H9 (cell line): Measurements from ENCODE around the gene MOB4. TPM values are rescaled to one million over a fixed set of nuclear protein-coding genes. Genes with fewer than 3 reads are reported as not detected.
"Not testable (repeated sequence)": the region's sequence is repeated elsewhere in the genome, so short reads cannot be mapped to it uniquely, and the experiment has no call there.

Experiments
- DNase-seq: peaks from one replicate; pipeline ENCODE4 v3.0.0-alpha.2; 2017
- H2AFZ ChIP-seq: one replicate; pipeline ENCODE4 v1.6.1; 2013; ENCODE audit warnings: mild to moderate bottlenecking, low read length, control low read depth, moderate library complexity
- H2AK5ac ChIP-seq: 2 replicates; pipeline ENCODE4 v1.6.1; 2013; ENCODE audit warnings: low read length, control low read depth, mixed read lengths; ENCODE audit not compliant: insufficient read length
- H2BK120ac ChIP-seq: one replicate; pipeline ENCODE4 v1.6.1; 2013; ENCODE audit warnings: low read depth, mild to moderate bottlenecking, low read length, control low read depth, inconsistent platforms; ENCODE audit not compliant: poor library complexity, severe bottlenecking
- H2BK12ac ChIP-seq: 2 replicates; pipeline ENCODE4 v1.6.1; 2013; ENCODE audit warnings: low read length, control low read depth, mixed read lengths, low read depth; ENCODE audit not compliant: insufficient read length
- H2BK15ac ChIP-seq: 2 replicates; pipeline ENCODE4 v1.6.1; 2013; ENCODE audit warnings: low read depth, low read length, control low read depth
- H2BK20ac ChIP-seq: one replicate; pipeline ENCODE4 v1.6.1; 2013; ENCODE audit warnings: low read depth, mild to moderate bottlenecking, low read length, control low read depth, inconsistent platforms; ENCODE audit not compliant: poor library complexity, severe bottlenecking
- H2BK5ac ChIP-seq: 2 replicates; pipeline ENCODE4 v1.6.1; 2013; ENCODE audit warnings: low read length, control low read depth, mixed read lengths; ENCODE audit not compliant: insufficient read length
- H3K14ac ChIP-seq: 2 replicates; pipeline ENCODE4 v1.6.1; 2013; ENCODE audit warnings: low read length, control low read depth; ENCODE audit not compliant: insufficient read depth
- H3K18ac ChIP-seq: 2 replicates; pipeline ENCODE4 v1.6.1; 2013; ENCODE audit warnings: low read depth, mild to moderate bottlenecking, mixed read lengths, low read length, control low read depth; ENCODE audit not compliant: insufficient read length
- H3K23ac ChIP-seq: 2 replicates; pipeline ENCODE4 v1.6.1; 2013; ENCODE audit warnings: low read length, control low read depth, mixed read lengths, low read depth; ENCODE audit not compliant: insufficient read length
- H3K23me2 ChIP-seq: 2 replicates; pipeline ENCODE4 v1.6.1; 2013; ENCODE audit warnings: low read depth, mild to moderate bottlenecking, mixed read lengths, low read length, control low read depth; ENCODE audit not compliant: insufficient read length, poor library complexity, severe bottlenecking
- H3K27ac ChIP-seq: 2 replicates; pipeline ENCODE4 v1.5.1; 2013; ENCODE audit warnings: low read length, control low read depth, mixed read lengths, low read depth; ENCODE audit not compliant: insufficient read length
- H3K27me3 ChIP-seq: 2 replicates; pipeline ENCODE4 v1.6.1; 2013; ENCODE audit warnings: low read length, control low read depth, inconsistent platforms; ENCODE audit not compliant: insufficient read depth
- H3K4ac ChIP-seq: 2 replicates; pipeline ENCODE4 v1.6.1; 2013; ENCODE audit warnings: low read depth, mild to moderate bottlenecking, control low read depth, inconsistent platforms, low read length, moderate library complexity
- H3K4me1 ChIP-seq: 2 replicates; pipeline ENCODE4 v1.6.1; 2013; ENCODE audit warnings: low read length, control low read depth, inconsistent platforms; ENCODE audit not compliant: insufficient read depth
- H3K4me2 ChIP-seq: 2 replicates; pipeline ENCODE4 v1.6.1; 2013; ENCODE audit warnings: low read length, control low read depth, mixed read lengths; ENCODE audit not compliant: insufficient read length, insufficient read depth
- H3K56ac ChIP-seq: 2 replicates; pipeline ENCODE4 v1.6.1; 2013; ENCODE audit warnings: low read depth, mild to moderate bottlenecking, mixed read lengths, low read length, control low read depth; ENCODE audit not compliant: insufficient read length
- H3K79me1 ChIP-seq: 2 replicates; pipeline ENCODE4 v1.6.1; 2013; ENCODE audit warnings: low read depth, mild to moderate bottlenecking, moderate library complexity, low read length, control low read depth, inconsistent platforms; ENCODE audit not compliant: insufficient read depth, poor library complexity, severe bottlenecking
- H3K79me2 ChIP-seq: 2 replicates; pipeline ENCODE4 v1.6.1; 2013; ENCODE audit warnings: low read length, control low read depth, inconsistent platforms; ENCODE audit not compliant: insufficient read depth
- H3K9ac ChIP-seq: 2 replicates; pipeline ENCODE4 v1.6.1; 2013; ENCODE audit warnings: low read length, control low read depth, mixed read lengths; ENCODE audit not compliant: insufficient read length; ENCODE audit errors: extremely low read depth
- H3K9me3 ChIP-seq: one replicate; pipeline ENCODE4 v1.6.1; 2013; ENCODE audit warnings: low read depth, low read length, inconsistent platforms; ENCODE audit not compliant: control insufficient read depth
- H3T11ph ChIP-seq: one replicate; pipeline ENCODE4 v1.6.1; 2013; ENCODE audit warnings: mild to moderate bottlenecking, low read length, control low read depth, inconsistent platforms
- H4K20me1 ChIP-seq: one replicate; pipeline ENCODE4 v1.6.1; 2013; ENCODE audit not compliant: control insufficient read depth, insufficient read length, insufficient read depth
- H4K5ac ChIP-seq: 2 replicates; pipeline ENCODE4 v1.6.1; 2013; ENCODE audit warnings: low read depth, mild to moderate bottlenecking, mixed read lengths, low read length, control low read depth; ENCODE audit not compliant: insufficient read length
- H4K8ac ChIP-seq: replicated peaks from 2 replicates; pipeline ENCODE4 v1.6.1; 2013; ENCODE audit warnings: low read length, control low read depth, mixed read lengths, low read depth; ENCODE audit not compliant: insufficient read length
- H4K91ac ChIP-seq: 2 replicates; pipeline ENCODE4 v1.6.1; 2013; ENCODE audit warnings: low read depth, mild to moderate bottlenecking, moderate library complexity, mixed read lengths, low read length, control low read depth; ENCODE audit not compliant: insufficient read length
- H3K27ac Mint-ChIP-seq, 3 experiments: 2 replicates in 2 of 3; 3 replicates in 1 of 3; pipeline ENCODE4 v1.8.0; 2020 to 2021; ENCODE audit warnings: mixed read lengths in 3 of 3, mild to moderate bottlenecking in 1 of 3, moderate library complexity in 1 of 3
- H3K27me3 Mint-ChIP-seq: 2 replicates; pipeline ENCODE4 v1.8.0; 2021; ENCODE audit warnings: low read depth, mild to moderate bottlenecking, moderate library complexity, mixed read lengths
- H3K36me3 Mint-ChIP-seq, 3 experiments: 2 replicates in 2 of 3; 3 replicates in 1 of 3; pipeline ENCODE4 v1.8.0; 2020 to 2021; ENCODE audit warnings: low read depth in 3 of 3, mixed read lengths in 3 of 3; ENCODE audit not compliant: insufficient read depth in 1 of 3
- H3K4me1 Mint-ChIP-seq, 2 experiments: 2 replicates each; pipeline ENCODE4 v1.8.0; 2020; ENCODE audit warnings: mixed read lengths in 2 of 2
- H3K4me3 Mint-ChIP-seq, 2 experiments: 2 replicates in 1 of 2; 3 replicates in 1 of 2; pipeline ENCODE4 v1.8.0; 2020 to 2021; ENCODE audit warnings: mild to moderate bottlenecking in 2 of 2, mixed read lengths in 2 of 2, moderate library complexity in 1 of 2
- H3K9me3 Mint-ChIP-seq, 2 experiments: 2 replicates in 1 of 2; 3 replicates in 1 of 2; pipeline ENCODE4 v1.8.0; 2020; ENCODE audit warnings: mild to moderate bottlenecking in 2 of 2, mixed read lengths in 2 of 2, moderate library complexity in 1 of 2
- WGBS: extraction: QIAGEN DNeasy Blood & Tissue Kit; methylation state at CpG from one replicate; pipeline ENCODE4 v1.1.7; 2013; ENCODE audit warnings: missing lambda C conversion rate, low lambda C conversion rate, mixed read lengths; ENCODE audit not compliant: insufficient read length; ENCODE audit errors: extremely low coverage; 5-methylcytosine and 5-hydroxymethylcytosine counted together
- total RNA-seq: library from RNA; stranded (reverse); gene quantifications from 2 replicates; pipeline ENCODE4 v1.2.1, GENCODE V29; 2021
- TF ChIP-seq, protein P1 (sequence below): fragments of 200-600 bp; sonication (generic); conservative IDR thresholded peaks from 3 replicates; pipeline ENCODE4 v1.8.0; 2021; ENCODE audit warnings: antibody characterized with exemption, mild to moderate bottlenecking

The MOB4 gene
- total RNA-seq, 1 experiment from 2014 or later: 57.6 TPM

DNA sequence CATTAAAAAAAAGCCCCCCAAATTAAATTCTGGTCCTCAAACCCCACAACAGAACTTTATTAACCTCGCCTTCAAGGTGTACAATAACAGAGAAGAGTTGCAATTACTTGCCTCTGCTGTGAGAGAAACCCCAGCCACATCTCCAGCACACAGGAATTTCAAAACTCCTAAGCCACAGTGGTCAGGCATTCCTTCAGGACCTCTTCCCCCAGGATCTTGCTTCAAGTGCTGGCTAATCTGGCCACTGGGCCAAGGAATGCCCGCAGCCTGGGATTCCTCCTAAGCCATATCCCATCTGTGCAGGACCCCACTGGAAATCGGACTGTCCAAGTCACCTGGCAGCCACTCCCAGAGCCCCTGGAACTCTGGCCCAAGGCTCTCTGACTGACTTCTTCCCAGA is 64.3 kb downstream of the MOB4 start:
- H3K4me2 ChIP-seq: peak overlapping the region; percentile 33
- not testable (repeated sequence) for H3K9me3 ChIP-seq
- peaks cover 3 to 10% of the 10 kb centered on the region in 2 experiments for H3K9me3 Mint-ChIP-seq

DNA sequence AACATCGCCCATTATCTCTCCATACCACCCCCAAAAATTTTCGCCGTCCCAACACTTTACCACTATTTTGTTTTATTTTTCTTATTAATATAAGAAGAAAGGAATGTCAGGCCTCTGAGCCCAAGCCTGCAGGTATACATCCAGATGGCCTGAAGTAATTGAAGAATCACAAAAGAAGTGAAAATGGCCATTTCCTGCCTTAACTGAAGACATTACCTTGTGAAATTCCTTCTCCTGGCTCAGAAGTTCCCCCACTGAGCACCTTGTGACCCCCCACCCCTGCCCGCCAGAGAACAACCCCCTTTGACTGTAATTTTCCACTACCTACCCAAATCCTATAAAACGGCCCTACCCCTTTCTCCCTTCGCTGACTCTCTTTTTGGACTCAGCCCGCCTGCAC is 71.4 kb downstream of the MOB4 start:
- H3K18ac ChIP-seq, H3K4me2 ChIP-seq, H3T11ph ChIP-seq, H3K23me2 ChIP-seq, H3K9me3 ChIP-seq, H3K27ac Mint-ChIP-seq, H4K8ac ChIP-seq, H4K91ac ChIP-seq, H3K27me3 ChIP-seq, H3K9ac ChIP-seq, H4K5ac ChIP-seq, H2AK5ac ChIP-seq, DNase-seq, H2BK12ac ChIP-seq, H2BK120ac ChIP-seq, H3K79me2 ChIP-seq, H3K14ac ChIP-seq, H3K56ac ChIP-seq, H2BK5ac ChIP-seq, H3K4me1 Mint-ChIP-seq, H2BK15ac ChIP-seq, H3K4me3 Mint-ChIP-seq, H4K20me1 ChIP-seq, H3K27me3 Mint-ChIP-seq, H3K23ac ChIP-seq, H3K4ac ChIP-seq, H2AFZ ChIP-seq, H3K79me1 ChIP-seq: not testable (repeated sequence)
- peaks cover 11 to 18% (median 12%) of the 10 kb centered on the region in 3 experiments for H3K36me3 Mint-ChIP-seq
- no CpG with 5 or more reads among the region's 7 CpGs for WGBS
- Histone ChIP-seq H3K4me1 (peaks cover 10% of the 10 kb centered on the region; the same call in 1 of the 2 replicates), H3K27ac (peak overlapping the region; percentile 96), H2BK20ac (peak overlapping the region; percentile 65)
- H3K9me3 Mint-ChIP-seq: peaks cover 0 to 20% of the 10 kb centered on the region in 2 experiments; a peak in 4 of 5 replicates

More for the DNA sequence above, 64.3 kb downstream of the MOB4 start:
- not testable (repeated sequence) for H2BK20ac ChIP-seq, DNase-seq, H3K4me3 Mint-ChIP-seq, H2BK12ac ChIP-seq, H3K23me2 ChIP-seq, H3K27ac ChIP-seq, H3K4ac ChIP-seq, H2BK120ac ChIP-seq, H2BK5ac ChIP-seq, H3K79me1 ChIP-seq, H3K27ac Mint-ChIP-seq, H4K91ac ChIP-seq, H3T11ph ChIP-seq, H3K27me3 Mint-ChIP-seq, H2BK15ac ChIP-seq, H3K9ac ChIP-seq, H3K23ac ChIP-seq, H3K56ac ChIP-seq, H3K27me3 ChIP-seq, H3K79me2 ChIP-seq, H3K18ac ChIP-seq, H2AK5ac ChIP-seq, H4K5ac ChIP-seq, H2AFZ ChIP-seq, H3K14ac ChIP-seq, H4K20me1 ChIP-seq, H3K36me3 Mint-ChIP-seq, H4K8ac ChIP-seq
- TF ChIP-seq, protein P1, sequence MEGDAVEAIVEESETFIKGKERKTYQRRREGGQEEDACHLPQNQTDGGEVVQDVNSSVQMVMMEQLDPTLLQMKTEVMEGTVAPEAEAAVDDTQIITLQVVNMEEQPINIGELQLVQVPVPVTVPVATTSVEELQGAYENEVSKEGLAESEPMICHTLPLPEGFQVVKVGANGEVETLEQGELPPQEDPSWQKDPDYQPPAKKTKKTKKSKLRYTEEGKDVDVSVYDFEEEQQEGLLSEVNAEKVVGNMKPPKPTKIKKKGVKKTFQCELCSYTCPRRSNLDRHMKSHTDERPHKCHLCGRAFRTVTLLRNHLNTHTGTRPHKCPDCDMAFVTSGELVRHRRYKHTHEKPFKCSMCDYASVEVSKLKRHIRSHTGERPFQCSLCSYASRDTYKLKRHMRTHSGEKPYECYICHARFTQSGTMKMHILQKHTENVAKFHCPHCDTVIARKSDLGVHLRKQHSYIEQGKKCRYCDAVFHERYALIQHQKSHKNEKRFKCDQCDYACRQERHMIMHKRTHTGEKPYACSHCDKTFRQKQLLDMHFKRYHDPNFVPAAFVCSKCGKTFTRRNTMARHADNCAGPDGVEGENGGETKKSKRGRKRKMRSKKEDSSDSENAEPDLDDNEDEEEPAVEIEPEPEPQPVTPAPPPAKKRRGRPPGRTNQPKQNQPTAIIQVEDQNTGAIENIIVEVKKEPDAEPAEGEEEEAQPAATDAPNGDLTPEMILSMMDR: 0 out of 3 replicates have a peak, but pooled peaks have one; percentile 9
- peaks cover 13 to 18% of the 10 kb centered on the region in 2 experiments for H3K4me1 Mint-ChIP-seq
- WGBS: no CpG with 5 or more reads among the region's 3 CpGs
- H3K4me1 ChIP-seq: peaks cover 15% of the 10 kb centered on the region; the same call in 1 of the 2 replicates
